ENCODE data around the gene FGF18. TPM values are rescaled to one million over a fixed set of nuclear protein-coding genes. Genes with fewer than 3 reads are reported as not detected.

FGF18 gene
- total and polyA plus RNA-seq, 2 experiments from 2014 or later: 0.56 to 0.86 TPM

GRCh38 chr5:171419688-171420430 lies 412 bp downstream of the FGF18 start:
- Histone ChIP-seq H3K27ac (ENCODE audit: low read depth) (no peak overlapping the region), H3K4me2 (peak overlapping the region; percentile 96), H3K4me3 (peak overlapping the region; percentile 83), H2AFZ (peak overlapping the region; percentile 84; the same call in 1 of the 2 replicates), H3K4me1 (ENCODE audit: insufficient read depth) (peaks cover 29% of the 10 kb centered on the region), H4K20me1 (replicated peaks; ENCODE audit: insufficient read depth) (peaks cover 5% of the 10 kb centered on the region), H3K27me3 (ENCODE audit: insufficient read depth) (peaks cover 45% of the 10 kb centered on the region), H3K36me3 (ENCODE audit: insufficient read depth) (no peaks in the 10 kb centered on the region; the same call in 1 of the 2 replicates), H3K9me2 (ENCODE audit: insufficient read depth) (no peaks in the 10 kb centered on the region), H3K79me2 (replicated peaks; ENCODE audit: insufficient read depth) (no peaks in the 10 kb centered on the region), H3F3A (replicated peaks; ENCODE audit: low read depth) (peaks cover 26% of the 10 kb centered on the region)
- ATAC-seq: peak; percentile 12
- Mint-ChIP-seq H3K4me1 (peaks cover 31% of the 10 kb centered on the region), H3K9me3 (no peaks in the 10 kb centered on the region), H3K4me3 (peak overlapping the region; percentile 85), H3K36me3 (ENCODE audit: low read depth) (no peaks in the 10 kb centered on the region), H3K27ac (no peak overlapping the region), H3K27me3 (ENCODE audit: insufficient read depth, low read depth, poor library complexity) (peaks cover 41% of the 10 kb centered on the region)
- peak; percentile 61 for DNase-seq (ENCODE audit: low spot score)
- no peak for TF ChIP-seq ZNF114 (CRISPR knock-in tag; IDR thresholded peaks at IDR 0.05)
- no peak; a peak in 1 of 4 replicates for TF ChIP-seq CTCF (conservative IDR thresholded peaks at IDR 0.05; ENCODE audit: low read depth in 2 of 2)
- TF ChIP-seq REST (IDR thresholded peaks at IDR 0.05; ENCODE audit: unreplicated experiment): no peak
- TF ChIP-seq JUNB (IDR thresholded peaks at IDR 0.05; ENCODE audit: unreplicated experiment): no peak
- no peak for TF ChIP-seq EZH2phosphoT487 (IDR thresholded peaks at IDR 0.05; ENCODE audit: unreplicated experiment)
- TF ChIP-seq ETS1 (IDR thresholded peaks at IDR 0.05): no peak
- TF ChIP-seq POLR2AphosphoS5 (IDR thresholded peaks at IDR 0.05; ENCODE audit: low read depth): no peak
- no peak for TF ChIP-seq ZNF462 (CRISPR knock-in tag; IDR thresholded peaks at IDR 0.05)
- no peak for TF ChIP-seq NANOG (IDR thresholded peaks at IDR 0.05; ENCODE audit: borderline replicate concordance)
- no peak for TF ChIP-seq CREB1 (CRISPR knock-in tag; IDR thresholded peaks at IDR 0.05; ENCODE audit: low read depth)
- no peak for TF ChIP-seq EZH2 (IDR thresholded peaks at IDR 0.05; ENCODE audit: low read depth, unreplicated experiment)
- TF ChIP-seq STAT1 (IDR thresholded peaks at IDR 0.05; ENCODE audit: unreplicated experiment): no peak
- TF ChIP-seq ZNF331 (CRISPR knock-in tag; IDR thresholded peaks at IDR 0.05; ENCODE audit: low read depth): no peak
